ENCODE measurements around the gene RPL28.

GRCh38 chr19:55407800-55408532, 22.2 kb downstream of the RPL28 start:
- no peak for TF ChIP-seq CTCF (conservative IDR thresholded peaks at IDR 0.05; ENCODE audit: low read depth, low read length)
- TF ChIP-seq EZH2 (IDR thresholded peaks at IDR 0.05; ENCODE audit: low read length, unreplicated experiment): no peak
- no peak for TF ChIP-seq EZH2phosphoT487 (IDR thresholded peaks at IDR 0.05; ENCODE audit: borderline replicate concordance, low read length)
